Measurements from ENCODE around the gene DGCR8.

GRCh38 chr22:20054485-20054884 lies 25.6 kb upstream of the DGCR8 start:
- TF ChIP-seq, protein P1, sequence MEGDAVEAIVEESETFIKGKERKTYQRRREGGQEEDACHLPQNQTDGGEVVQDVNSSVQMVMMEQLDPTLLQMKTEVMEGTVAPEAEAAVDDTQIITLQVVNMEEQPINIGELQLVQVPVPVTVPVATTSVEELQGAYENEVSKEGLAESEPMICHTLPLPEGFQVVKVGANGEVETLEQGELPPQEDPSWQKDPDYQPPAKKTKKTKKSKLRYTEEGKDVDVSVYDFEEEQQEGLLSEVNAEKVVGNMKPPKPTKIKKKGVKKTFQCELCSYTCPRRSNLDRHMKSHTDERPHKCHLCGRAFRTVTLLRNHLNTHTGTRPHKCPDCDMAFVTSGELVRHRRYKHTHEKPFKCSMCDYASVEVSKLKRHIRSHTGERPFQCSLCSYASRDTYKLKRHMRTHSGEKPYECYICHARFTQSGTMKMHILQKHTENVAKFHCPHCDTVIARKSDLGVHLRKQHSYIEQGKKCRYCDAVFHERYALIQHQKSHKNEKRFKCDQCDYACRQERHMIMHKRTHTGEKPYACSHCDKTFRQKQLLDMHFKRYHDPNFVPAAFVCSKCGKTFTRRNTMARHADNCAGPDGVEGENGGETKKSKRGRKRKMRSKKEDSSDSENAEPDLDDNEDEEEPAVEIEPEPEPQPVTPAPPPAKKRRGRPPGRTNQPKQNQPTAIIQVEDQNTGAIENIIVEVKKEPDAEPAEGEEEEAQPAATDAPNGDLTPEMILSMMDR (IDR thresholded peaks at IDR 0.05; ENCODE audit: low read depth, low read length, poor library complexity, severe bottlenecking): no peak
- TF ChIP-seq EZH2phosphoT487 (IDR thresholded peaks at IDR 0.05; ENCODE audit: borderline replicate concordance, low read length): no peak

Data from DOHH2 (cell line).